DOHH2 (cell line): ENCODE measurements around the gene DCTN2.

Experiments used
- H3F3A ChIP-seq: fragments of 200-600 bp; sonication (generic), shearing (Covaris generic); 2 replicates; pipeline ENCODE4 v1.6.0; 2016; ENCODE audit warnings: antibody characterized with exemption, mild to moderate bottlenecking; ENCODE audit not compliant: control insufficient read depth, insufficient read depth
- H3K27ac ChIP-seq: fragments of 200-600 bp; sonication (generic); 2 replicates; pipeline ENCODE4 v1.5.1; 2014; ENCODE audit warnings: low read depth, mild to moderate bottlenecking, low read length, moderate library complexity
- H3K27me3 ChIP-seq: fragments of 200-600 bp; sonication (generic); 2 replicates; pipeline ENCODE4 v1.6.1; 2014; ENCODE audit warnings: mild to moderate bottlenecking, low read length, mixed read lengths; ENCODE audit not compliant: control insufficient read depth
- H3K36me3 ChIP-seq: fragments of 200-600 bp; sonication (generic); 2 replicates; pipeline ENCODE4 v1.6.1; 2014; ENCODE audit warnings: mild to moderate bottlenecking, low read length, moderate library complexity, mixed read lengths; ENCODE audit not compliant: control insufficient read depth
- H3K4me1 ChIP-seq: fragments of 200-600 bp; sonication (generic); 2 replicates; pipeline ENCODE4 v1.6.1; 2014; ENCODE audit warnings: mild to moderate bottlenecking, low read length, mixed read lengths; ENCODE audit not compliant: control insufficient read depth
- H3K4me2 ChIP-seq: fragments of 200-600 bp; sonication (generic); 2 replicates; pipeline ENCODE4 v1.6.0; 2014; ENCODE audit warnings: mild to moderate bottlenecking, low read length, moderate library complexity
- H3K4me3 ChIP-seq: fragments of 200-600 bp; sonication (generic); 2 replicates; pipeline ENCODE4 v1.5.1; 2014; ENCODE audit warnings: mild to moderate bottlenecking, low read length, mixed read lengths
- H3K79me2 ChIP-seq: fragments of 200-600 bp; sonication (generic); 2 replicates; pipeline ENCODE4 v1.6.1; 2014; ENCODE audit warnings: mild to moderate bottlenecking, low read length, mixed read lengths; ENCODE audit not compliant: control insufficient read depth
- H3K9me2 ChIP-seq: fragments of 200-600 bp; sonication (generic); replicated peaks from 2 replicates; pipeline ENCODE4 v1.6.1; 2014; ENCODE audit warnings: mild to moderate bottlenecking, low read length, mixed read lengths; ENCODE audit not compliant: control insufficient read depth
- H3K9me3 ChIP-seq: fragments of 200-600 bp; sonication (generic); 2 replicates; pipeline ENCODE4 v1.6.1; 2014; ENCODE audit warnings: antibody characterized with exemption, low read length, mixed read lengths; ENCODE audit not compliant: control insufficient read depth, insufficient read depth
- H4K20me1 ChIP-seq: fragments of 200-600 bp; sonication (generic); 2 replicates; pipeline ENCODE4 v1.6.0; 2014; ENCODE audit warnings: low read depth, mild to moderate bottlenecking, antibody characterized with exemption, low read length, moderate library complexity; ENCODE audit not compliant: control insufficient read depth, insufficient read depth
- CTCF ChIP-seq: fragments of 200-600 bp; sonication (generic); IDR thresholded peaks from one replicate; pipeline ENCODE4 v1.5.1; 2014; ENCODE audit warnings: antibody characterized with exemption, mild to moderate bottlenecking, low read depth, low read length; ENCODE audit not compliant: poor library complexity, severe bottlenecking
- EZH2phosphoT487 ChIP-seq: fragments of 200-600 bp; sonication (generic); IDR thresholded peaks from 2 replicates; pipeline ENCODE4 v1.6.1; 2017; ENCODE audit warnings: borderline replicate concordance, mild to moderate bottlenecking, antibody characterized with exemption, low read length, moderate library complexity, mixed read lengths

The DCTN2 gene

GRCh38 chr12:57534250-57534649 lies 12.7 kb downstream of the DCTN2 start:
- Histone ChIP-seq H3K9me3 (no peaks in the 10 kb centered on the region), H3K4me3 (no peak overlapping the region), H3K79me2 (no peaks in the 10 kb centered on the region), H4K20me1 (no peaks in the 10 kb centered on the region), H3F3A (peaks cover 2% of the 10 kb centered on the region; the same call in 1 of the 2 replicates), H3K9me2 (no peaks in the 10 kb centered on the region), H3K4me2 (no peak overlapping the region), H3K27ac (no peak overlapping the region), H3K36me3 (peaks cover 57% of the 10 kb centered on the region), H3K27me3 (no peaks in the 10 kb centered on the region), H3K4me1 (no peaks in the 10 kb centered on the region)
- TF ChIP-seq CTCF (no peak), EZH2phosphoT487 (no peak)

GRCh38 chr12:57533108-57533507 lies 13.9 kb downstream of the DCTN2 start:
- Histone ChIP-seq H3K79me2 (no peaks in the 10 kb centered on the region), H4K20me1 (no peaks in the 10 kb centered on the region), H3F3A (peaks cover 2% of the 10 kb centered on the region; the same call in 1 of the 2 replicates), H3K27ac (no peak overlapping the region), H3K36me3 (peaks cover 65% of the 10 kb centered on the region), H3K4me2 (no peak overlapping the region), H3K27me3 (no peaks in the 10 kb centered on the region), H3K9me3 (no peaks in the 10 kb centered on the region), H3K4me3 (no peak overlapping the region), H3K9me2 (no peaks in the 10 kb centered on the region), H3K4me1 (no peaks in the 10 kb centered on the region)
- TF ChIP-seq CTCF (no peak), EZH2phosphoT487 (no peak)

- no peaks in the 10 kb centered on the region for H3K27me3 ChIP-seq
- no peaks in the 10 kb centered on the region for H3K79me2 ChIP-seq
- no peaks in the 10 kb centered on the region for H3K4me1 ChIP-seq
- H3K9me2 ChIP-seq = no peaks in the 10 kb centered on the region
- peaks cover 78% of the 10 kb centered on the region for H3K36me3 ChIP-seq
- no peaks in the 10 kb centered on the region for H4K20me1 ChIP-seq
- peaks cover 2% of the 10 kb centered on the region; the same call in 1 of the 2 replicates for H3F3A ChIP-seq
- no peak overlapping the region for H3K4me2 ChIP-seq
- no peak overlapping the region for H3K4me3 ChIP-seq
- TF ChIP-seq EZH2phosphoT487 (no peak), CTCF (no peak)
- H3K27ac ChIP-seq = no peak overlapping the region
- H3K9me3 ChIP-seq = no peaks in the 10 kb centered on the region
Measured at GRCh38 chr12:57531836-57532235, 15.2 kb downstream of the DCTN2 start.
